SH-SY5Y (cell line): ENCODE results near the gene PARN.

Source experiments
- GATA2 ChIP-seq: IDR thresholded peaks from 2 replicates; pipeline ENCODE4 v1.6.1; 2011; ENCODE audit warnings: mild to moderate bottlenecking, low read depth, low read length
- GATA3 ChIP-seq: IDR thresholded peaks from 2 replicates; pipeline ENCODE4 v1.6.1; 2011; ENCODE audit warnings: low read depth, mild to moderate bottlenecking, low read length, moderate library complexity

DNA sequence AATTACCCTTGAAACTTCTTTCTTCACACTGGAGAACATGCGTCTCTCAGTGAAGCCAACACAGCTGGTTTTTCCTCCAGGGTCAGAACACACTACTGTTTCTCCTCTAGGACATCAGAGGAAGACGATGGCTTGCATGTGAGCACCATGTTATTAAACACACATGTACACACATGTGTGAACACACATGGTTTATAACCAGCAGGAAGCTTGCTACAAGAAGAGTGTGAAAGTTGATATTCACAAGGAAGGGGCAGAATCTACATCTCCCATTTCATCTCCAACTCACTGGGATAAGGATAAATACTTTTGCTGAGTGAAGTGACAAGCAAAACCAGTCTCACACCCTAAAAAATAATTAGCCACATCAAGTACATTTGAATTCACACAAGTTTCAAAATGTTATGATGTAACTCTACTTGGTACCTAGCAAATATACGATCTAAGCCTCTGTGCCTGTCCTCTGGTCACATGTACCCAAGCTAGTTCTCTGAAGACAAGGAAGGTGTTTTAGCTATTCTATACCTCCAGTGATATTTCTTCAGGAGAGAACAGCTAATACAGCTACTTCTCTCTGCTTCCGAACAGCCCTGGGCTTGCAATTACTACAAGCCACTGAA is 127.7 kb downstream of the PARN start:
- TF ChIP-seq GATA2 (no peak), GATA3 (no peak)
